ENCODE results near the gene CCDC136. TPM values are rescaled to one million over a fixed set of nuclear protein-coding genes. Genes with fewer than 3 reads are reported as not detected.

The CCDC136 gene
- total and polyA plus RNA-seq, 2 experiments from 2014 or later, result 27.1 to 55.7 TPM

- TF ChIP-seq CTCF (conservative IDR thresholded peaks at IDR 0.05; ENCODE audit: low read depth in 2 of 2) (no peak), EZH2phosphoT487 (IDR thresholded peaks at IDR 0.05; ENCODE audit: unreplicated experiment) (no peak), ZNF114 (CRISPR knock-in tag; IDR thresholded peaks at IDR 0.05) (no peak), JUNB (IDR thresholded peaks at IDR 0.05; ENCODE audit: unreplicated experiment) (no peak), POLR2AphosphoS5 (IDR thresholded peaks at IDR 0.05; ENCODE audit: low read depth) (no peak), REST (IDR thresholded peaks at IDR 0.05; ENCODE audit: unreplicated experiment) (no peak)
These were observed 13.5 kb downstream of the CCDC136 start (continued) for GRCh38 chr7:128805225-128805624.

- Mint-ChIP-seq H3K36me3 (ENCODE audit: low read depth) (peaks cover 44% of the 10 kb centered on the region), H3K4me3 (no peak overlapping the region), H3K27ac (no peak overlapping the region), H3K4me1 (peaks cover 13% of the 10 kb centered on the region), H3K27me3 (ENCODE audit: insufficient read depth, low read depth, poor library complexity) (no peaks in the 10 kb centered on the region), H3K9me3 (no peaks in the 10 kb centered on the region)
- Histone ChIP-seq H3K79me2 (replicated peaks; ENCODE audit: insufficient read depth) (no peaks in the 10 kb centered on the region), H3K27me3 (ENCODE audit: insufficient read depth) (no peaks in the 10 kb centered on the region), H3K4me2 (no peak overlapping the region), H3K4me3 (no peak overlapping the region), H4K20me1 (replicated peaks; ENCODE audit: insufficient read depth) (0 out of 2 replicates have a peak, but pooled peaks cover 6% of the 10 kb centered on the region), H3K9me2 (ENCODE audit: insufficient read depth) (no peaks in the 10 kb centered on the region), H3K4me1 (ENCODE audit: insufficient read depth) (peaks cover 3% of the 10 kb centered on the region; the same call in 1 of the 2 replicates), H3K36me3 (ENCODE audit: insufficient read depth) (peaks cover 29% of the 10 kb centered on the region; the same call in 1 of the 2 replicates), H3K27ac (ENCODE audit: low read depth) (no peak overlapping the region), H3F3A (replicated peaks; ENCODE audit: low read depth) (no peaks in the 10 kb centered on the region; the same call in 1 of the 2 replicates), H2AFZ (no peak overlapping the region)
- TF ChIP-seq CREB1 (CRISPR knock-in tag; IDR thresholded peaks at IDR 0.05; ENCODE audit: low read depth) (no peak), EZH2 (IDR thresholded peaks at IDR 0.05; ENCODE audit: low read depth, unreplicated experiment) (no peak), STAT1 (IDR thresholded peaks at IDR 0.05; ENCODE audit: unreplicated experiment) (no peak), EZH2phosphoT487 (IDR thresholded peaks at IDR 0.05; ENCODE audit: unreplicated experiment) (no peak), JUNB (IDR thresholded peaks at IDR 0.05; ENCODE audit: unreplicated experiment) (no peak), REST (IDR thresholded peaks at IDR 0.05; ENCODE audit: unreplicated experiment) (no peak), ZNF331 (CRISPR knock-in tag; IDR thresholded peaks at IDR 0.05; ENCODE audit: low read depth) (no peak)
- DNase-seq (ENCODE audit: low spot score) (no peak), ATAC-seq (no peak)
These were observed 15.4 kb downstream of the CCDC136 start for GRCh38 chr7:128807191-128807590.

All from GM23338 (cell line).